Measurements from ENCODE around the gene TCFL5.

Gene TCFL5

GRCh38 chr20:62861726-62862336 is at the start of gene TCFL5:
Gene TCFL5 (minus strand): TSS chr20:62861822. CDS start chr20:62861670, 152 bp downstream.
- peak within 1 kb of the TSS; percentile 59 for H3K4me3 Mint-ChIP-seq
- no peaks in the 10 kb centered on the region for H3K9me3 Mint-ChIP-seq
- H3K36me3 Mint-ChIP-seq (ENCODE audit: insufficient read depth) = peaks cover 7% of the 10 kb centered on the region
- peaks cover 19% of the 10 kb centered on the region for H3K4me1 Mint-ChIP-seq
- ATAC-seq (replicated peaks; ENCODE audit: extremely low read depth, poor library complexity, severe bottlenecking) (peak; percentile 86), DNase-seq (ENCODE audit: low spot score in 2 of 2) (peak; percentile 93 to 98)
- H3K27me3 Mint-ChIP-seq = no peaks in the 10 kb centered on the region
- H3K27ac Mint-ChIP-seq (ENCODE audit: low read depth) = peak within 1 kb of the TSS; percentile 84

GRCh38 chr20:62910777-62911497 is 49.3 kb upstream of the TCFL5 start:
- peaks cover 57% of the 10 kb centered on the region for H3K4me1 Mint-ChIP-seq
- H3K27ac Mint-ChIP-seq (ENCODE audit: low read depth) = peak overlapping the region; percentile 76
- no peak overlapping the region for H3K4me3 Mint-ChIP-seq
- no peaks in the 10 kb centered on the region for H3K27me3 Mint-ChIP-seq
- DNase-seq (ENCODE audit: low spot score in 2 of 2) = no peak
- ATAC-seq (replicated peaks; ENCODE audit: extremely low read depth, poor library complexity, severe bottlenecking) = no peak
- H3K9me3 Mint-ChIP-seq = no peaks in the 10 kb centered on the region
- peaks cover 69% of the 10 kb centered on the region for H3K36me3 Mint-ChIP-seq (ENCODE audit: insufficient read depth)

- H3K36me3 Mint-ChIP-seq (ENCODE audit: insufficient read depth) = peaks cover 76% of the 10 kb centered on the region
- peaks cover 52% of the 10 kb centered on the region for H3K4me1 Mint-ChIP-seq
- no peaks in the 10 kb centered on the region for H3K27me3 Mint-ChIP-seq
- H3K27ac Mint-ChIP-seq (ENCODE audit: low read depth) = peak overlapping the region; percentile 76
- DNase-seq (ENCODE audit: low spot score in 2 of 2) (no peak), ATAC-seq (replicated peaks; ENCODE audit: extremely low read depth, poor library complexity, severe bottlenecking) (no peak)
- no peak overlapping the region for H3K4me3 Mint-ChIP-seq
- H3K9me3 Mint-ChIP-seq = no peaks in the 10 kb centered on the region
Observed at GRCh38 chr20:62910217-62910766, 48.7 kb upstream of the TCFL5 start.

- peaks cover 46% of the 10 kb centered on the region for H3K4me1 Mint-ChIP-seq
- no peaks in the 10 kb centered on the region for H3K27me3 Mint-ChIP-seq
- no peak overlapping the region for H3K4me3 Mint-ChIP-seq
- no peak for DNase-seq (ENCODE audit: low spot score in 2 of 2)
- ATAC-seq (replicated peaks; ENCODE audit: extremely low read depth, poor library complexity, severe bottlenecking) = no peak
- H3K36me3 Mint-ChIP-seq (ENCODE audit: insufficient read depth) = peaks cover 82% of the 10 kb centered on the region
- H3K27ac Mint-ChIP-seq (ENCODE audit: low read depth) = peak overlapping the region; percentile 38
- no peaks in the 10 kb centered on the region for H3K9me3 Mint-ChIP-seq
Observed at GRCh38 chr20:62908971-62909791, 47.6 kb upstream of the TCFL5 start.

GRCh38 chr20:62907384-62908317 is 46.0 kb upstream of the TCFL5 start:
- H3K36me3 Mint-ChIP-seq (ENCODE audit: insufficient read depth) = peaks cover 86% of the 10 kb centered on the region
- H3K4me1 Mint-ChIP-seq = peaks cover 37% of the 10 kb centered on the region
- DNase-seq (ENCODE audit: low spot score in 2 of 2) (no peak), ATAC-seq (replicated peaks; ENCODE audit: extremely low read depth, poor library complexity, severe bottlenecking) (peak; percentile 49)
- no peaks in the 10 kb centered on the region for H3K9me3 Mint-ChIP-seq
- H3K27me3 Mint-ChIP-seq = no peaks in the 10 kb centered on the region
- no peak overlapping the region for H3K27ac Mint-ChIP-seq (ENCODE audit: low read depth)
- H3K4me3 Mint-ChIP-seq = no peak overlapping the region

GRCh38 chr20:62906647-62907375 is 45.2 kb upstream of the TCFL5 start:
- Mint-ChIP-seq H3K4me1 (peaks cover 35% of the 10 kb centered on the region), H3K36me3 (ENCODE audit: insufficient read depth) (peaks cover 88% of the 10 kb centered on the region), H3K4me3 (no peak overlapping the region), H3K27me3 (no peaks in the 10 kb centered on the region), H3K9me3 (no peaks in the 10 kb centered on the region), H3K27ac (ENCODE audit: low read depth) (no peak overlapping the region)
- no peak for DNase-seq (ENCODE audit: low spot score in 2 of 2)
- no peak for ATAC-seq (replicated peaks; ENCODE audit: extremely low read depth, poor library complexity, severe bottlenecking)

GRCh38 chr20:62906209-62906608 is 44.6 kb upstream of the TCFL5 start:
- Mint-ChIP-seq H3K9me3 (no peaks in the 10 kb centered on the region), H3K36me3 (ENCODE audit: insufficient read depth) (peaks cover 83% of the 10 kb centered on the region), H3K27me3 (no peaks in the 10 kb centered on the region), H3K4me3 (no peak overlapping the region), H3K27ac (ENCODE audit: low read depth) (no peak overlapping the region), H3K4me1 (peaks cover 31% of the 10 kb centered on the region)
- ATAC-seq (replicated peaks; ENCODE audit: extremely low read depth, poor library complexity, severe bottlenecking) (no peak), DNase-seq (ENCODE audit: low spot score in 2 of 2) (no peak)

- H3K4me1 Mint-ChIP-seq = peaks cover 31% of the 10 kb centered on the region
- peaks cover 80% of the 10 kb centered on the region for H3K36me3 Mint-ChIP-seq (ENCODE audit: insufficient read depth)
- no peaks in the 10 kb centered on the region for H3K9me3 Mint-ChIP-seq
- DNase-seq (ENCODE audit: low spot score in 2 of 2) (no peak), ATAC-seq (replicated peaks; ENCODE audit: extremely low read depth, poor library complexity, severe bottlenecking) (no peak)
- H3K27ac Mint-ChIP-seq (ENCODE audit: low read depth) = peak overlapping the region; percentile 22
- H3K4me3 Mint-ChIP-seq = no peak overlapping the region
- H3K27me3 Mint-ChIP-seq = no peaks in the 10 kb centered on the region
Observed at GRCh38 chr20:62905536-62906117, 44.0 kb upstream of the TCFL5 start.

GRCh38 chr20:62902926-62903615 is 41.4 kb upstream of the TCFL5 start:
- Mint-ChIP-seq H3K4me3 (no peak overlapping the region), H3K36me3 (ENCODE audit: insufficient read depth) (peaks cover 74% of the 10 kb centered on the region), H3K4me1 (peaks cover 39% of the 10 kb centered on the region), H3K27ac (ENCODE audit: low read depth) (peak overlapping the region; percentile 22), H3K27me3 (no peaks in the 10 kb centered on the region), H3K9me3 (no peaks in the 10 kb centered on the region)
- DNase-seq (ENCODE audit: low spot score in 2 of 2) = no peak
- ATAC-seq (replicated peaks; ENCODE audit: extremely low read depth, poor library complexity, severe bottlenecking) = no peak

- peaks cover 67% of the 10 kb centered on the region for H3K36me3 Mint-ChIP-seq (ENCODE audit: insufficient read depth)
- peak overlapping the region; percentile 38 for H3K27ac Mint-ChIP-seq (ENCODE audit: low read depth)
- H3K4me1 Mint-ChIP-seq = peaks cover 41% of the 10 kb centered on the region
- no peak overlapping the region for H3K4me3 Mint-ChIP-seq
- ATAC-seq (replicated peaks; ENCODE audit: extremely low read depth, poor library complexity, severe bottlenecking) (no peak), DNase-seq (ENCODE audit: low spot score in 2 of 2) (no peak)
- no peaks in the 10 kb centered on the region for H3K27me3 Mint-ChIP-seq
- no peaks in the 10 kb centered on the region for H3K9me3 Mint-ChIP-seq
Observed at GRCh38 chr20:62901891-62902290, 40.3 kb upstream of the TCFL5 start.
